Stimulated activated memory B cell treated with anti-CD40 and anti-IgM and Interleukin-4, amounts not matched to agents 10 μg/mL and 1 μg/mL and 100 μg/mL, for 72 hours (primary cell): ENCODE results near the gene MAN2A1.

Source experiments
- ATAC-seq: fragments of 150-1000 bp; cut with Tn5 transposase; 2 replicates; pipeline ENCODE4 v1.10.0; 2021
- H3K27ac Mint-ChIP-seq: one replicate; pipeline ENCODE4 v1.8.0; 2022; ENCODE audit warnings: mild to moderate bottlenecking, mixed read lengths
- H3K27me3 Mint-ChIP-seq: one replicate; pipeline ENCODE4 v1.8.0; 2022; ENCODE audit warnings: mixed read lengths
- H3K36me3 Mint-ChIP-seq: one replicate; pipeline ENCODE4 v1.8.0; 2022; ENCODE audit warnings: mixed read lengths
- H3K4me1 Mint-ChIP-seq: one replicate; pipeline ENCODE4 v1.8.0; 2022; ENCODE audit warnings: mixed read lengths
- H3K4me3 Mint-ChIP-seq: one replicate; pipeline ENCODE4 v1.8.0; 2022; ENCODE audit warnings: mild to moderate bottlenecking, moderate library complexity, mixed read lengths
- H3K9me3 Mint-ChIP-seq: one replicate; pipeline ENCODE4 v1.8.0; 2022; ENCODE audit warnings: mixed read lengths

MAN2A1 gene

GRCh38 chr5:109692852-109693251 lies 3.1 kb downstream of the MAN2A1 start:
- Mint-ChIP-seq H3K27ac (peak overlapping the region; percentile 93), H3K9me3 (no peaks in the 10 kb centered on the region), H3K27me3 (no peaks in the 10 kb centered on the region), H3K4me3 (peak overlapping the region; percentile 84), H3K4me1 (peaks cover 72% of the 10 kb centered on the region), H3K36me3 (peaks cover 4% of the 10 kb centered on the region)
- no peak for ATAC-seq

GRCh38 chr5:109693535-109694400 lies 4.0 kb downstream of the MAN2A1 start:
- Mint-ChIP-seq H3K9me3 (no peaks in the 10 kb centered on the region), H3K27me3 (no peaks in the 10 kb centered on the region), H3K4me1 (peaks cover 79% of the 10 kb centered on the region), H3K36me3 (peaks cover 7% of the 10 kb centered on the region), H3K4me3 (peak overlapping the region; percentile 84), H3K27ac (peak overlapping the region; percentile 93)
- ATAC-seq = no peak

GRCh38 chr5:109694451-109694891 lies 4.7 kb downstream of the MAN2A1 start:
- Mint-ChIP-seq H3K27me3 (no peaks in the 10 kb centered on the region), H3K4me1 (peaks cover 83% of the 10 kb centered on the region), H3K9me3 (no peaks in the 10 kb centered on the region), H3K27ac (peak overlapping the region; percentile 93), H3K4me3 (peak overlapping the region; percentile 84), H3K36me3 (peaks cover 14% of the 10 kb centered on the region)
- no peak for ATAC-seq

- peaks cover 21% of the 10 kb centered on the region for H3K36me3 Mint-ChIP-seq
- H3K27ac Mint-ChIP-seq = peak overlapping the region; percentile 93
- H3K27me3 Mint-ChIP-seq = no peaks in the 10 kb centered on the region
- no peaks in the 10 kb centered on the region for H3K9me3 Mint-ChIP-seq
- peaks cover 91% of the 10 kb centered on the region for H3K4me1 Mint-ChIP-seq
- ATAC-seq = peak; percentile 49
- peak overlapping the region; percentile 74 for H3K4me3 Mint-ChIP-seq
These were observed 5.5 kb downstream of the MAN2A1 start for GRCh38 chr5:109695005-109695926.

- Mint-ChIP-seq H3K4me1 (peaks cover 99% of the 10 kb centered on the region), H3K36me3 (peaks cover 35% of the 10 kb centered on the region), H3K27me3 (no peaks in the 10 kb centered on the region), H3K4me3 (no peak overlapping the region), H3K9me3 (no peaks in the 10 kb centered on the region), H3K27ac (peak overlapping the region; percentile 93)
- no peak for ATAC-seq
These were observed 7.6 kb downstream of the MAN2A1 start for GRCh38 chr5:109697339-109697738.

- no peaks in the 10 kb centered on the region for H3K27me3 Mint-ChIP-seq
- H3K4me3 Mint-ChIP-seq = no peak overlapping the region
- H3K27ac Mint-ChIP-seq = peak overlapping the region; percentile 93
- no peaks in the 10 kb centered on the region for H3K9me3 Mint-ChIP-seq
- ATAC-seq = no peak
- H3K4me1 Mint-ChIP-seq = peaks cover 77% of the 10 kb centered on the region
- H3K36me3 Mint-ChIP-seq = peaks cover 37% of the 10 kb centered on the region
These were observed 10.9 kb downstream of the MAN2A1 start for GRCh38 chr5:109700516-109701153.

GRCh38 chr5:109701252-109701651 lies 11.5 kb downstream of the MAN2A1 start:
- H3K27ac Mint-ChIP-seq = peak overlapping the region; percentile 9
- ATAC-seq = no peak

GRCh38 chr5:109701792-109702191 lies 12.1 kb downstream of the MAN2A1 start:
- peaks cover 76% of the 10 kb centered on the region for H3K4me1 Mint-ChIP-seq
- ATAC-seq = no peak
- H3K36me3 Mint-ChIP-seq = peaks cover 37% of the 10 kb centered on the region
- H3K9me3 Mint-ChIP-seq = no peaks in the 10 kb centered on the region
- no peaks in the 10 kb centered on the region for H3K27me3 Mint-ChIP-seq
- H3K27ac Mint-ChIP-seq = peak overlapping the region; percentile 9
- no peak overlapping the region for H3K4me3 Mint-ChIP-seq

More at GRCh38 chr5:109701252-109701651, 11.5 kb downstream of the MAN2A1 start:
- H3K4me1 Mint-ChIP-seq = peaks cover 76% of the 10 kb centered on the region
- H3K27me3 Mint-ChIP-seq = no peaks in the 10 kb centered on the region
- H3K9me3 Mint-ChIP-seq = no peaks in the 10 kb centered on the region
- H3K36me3 Mint-ChIP-seq = peaks cover 37% of the 10 kb centered on the region
- no peak overlapping the region for H3K4me3 Mint-ChIP-seq

- no peak overlapping the region for H3K4me3 Mint-ChIP-seq
- ATAC-seq = no peak
- H3K27me3 Mint-ChIP-seq = no peaks in the 10 kb centered on the region
- H3K36me3 Mint-ChIP-seq = peaks cover 46% of the 10 kb centered on the region
- no peak overlapping the region for H3K27ac Mint-ChIP-seq
- H3K4me1 Mint-ChIP-seq = peaks cover 75% of the 10 kb centered on the region
- H3K9me3 Mint-ChIP-seq = no peaks in the 10 kb centered on the region
These were observed 13.4 kb downstream of the MAN2A1 start for GRCh38 chr5:109703166-109703565.

- no peak overlapping the region for H3K27ac Mint-ChIP-seq
These were observed 14.1 kb downstream of the MAN2A1 start for GRCh38 chr5:109703829-109704228.

GRCh38 chr5:109704282-109704952 lies 14.7 kb downstream of the MAN2A1 start:
- Mint-ChIP-seq H3K4me3 (no peak overlapping the region), H3K27me3 (no peaks in the 10 kb centered on the region), H3K4me1 (peaks cover 77% of the 10 kb centered on the region), H3K27ac (no peak overlapping the region), H3K9me3 (no peaks in the 10 kb centered on the region), H3K36me3 (peaks cover 49% of the 10 kb centered on the region)
- ATAC-seq = no peak

More at GRCh38 chr5:109703829-109704228, 14.1 kb downstream of the MAN2A1 start:
- H3K4me3 Mint-ChIP-seq = no peak overlapping the region
- no peaks in the 10 kb centered on the region for H3K9me3 Mint-ChIP-seq
- peaks cover 49% of the 10 kb centered on the region for H3K36me3 Mint-ChIP-seq
- no peaks in the 10 kb centered on the region for H3K27me3 Mint-ChIP-seq
- ATAC-seq = no peak
- peaks cover 77% of the 10 kb centered on the region for H3K4me1 Mint-ChIP-seq

- Mint-ChIP-seq H3K4me3 (no peak overlapping the region), H3K4me1 (peaks cover 70% of the 10 kb centered on the region), H3K27me3 (no peaks in the 10 kb centered on the region), H3K27ac (no peak overlapping the region), H3K9me3 (no peaks in the 10 kb centered on the region), H3K36me3 (peaks cover 40% of the 10 kb centered on the region)
- ATAC-seq = no peak
These were observed 15.9 kb downstream of the MAN2A1 start for GRCh38 chr5:109705596-109705995.

GRCh38 chr5:109706095-109706494 lies 16.4 kb downstream of the MAN2A1 start:
- Mint-ChIP-seq H3K27me3 (no peaks in the 10 kb centered on the region), H3K36me3 (peaks cover 38% of the 10 kb centered on the region), H3K9me3 (no peaks in the 10 kb centered on the region), H3K4me3 (no peak overlapping the region), H3K4me1 (peaks cover 69% of the 10 kb centered on the region), H3K27ac (no peak overlapping the region)
- no peak for ATAC-seq

GRCh38 chr5:109707531-109707930 lies 17.8 kb downstream of the MAN2A1 start:
- Mint-ChIP-seq H3K36me3 (peaks cover 32% of the 10 kb centered on the region), H3K4me3 (no peak overlapping the region), H3K27ac (no peak overlapping the region), H3K27me3 (no peaks in the 10 kb centered on the region), H3K4me1 (peaks cover 69% of the 10 kb centered on the region), H3K9me3 (no peaks in the 10 kb centered on the region)
- no peak for ATAC-seq
